ENCODE data around the gene BCL2L12. TPM values are rescaled to one million over a fixed set of nuclear protein-coding genes. Genes with fewer than 3 reads are reported as not detected.

BCL2L12 gene
- total and polyA plus RNA-seq, 2 of the 13 experiments (the other 11 are each of a cell fraction or from before 2014, with no cell fraction given), result 26.8 to 40.8 TPM

GRCh38 chr19:49677901-49678674 lies 12.4 kb downstream of the BCL2L12 start (continued):
- TF ChIP-seq ZNF605 (CRISPR knock-in tag; IDR thresholded peaks at IDR 0.05) (0 out of 2 replicates have a peak, but pooled peaks have one; percentile 13), GFI1 (CRISPR knock-in tag; IDR thresholded peaks at IDR 0.05; ENCODE audit: borderline replicate concordance) (0 out of 2 replicates have a peak, but pooled peaks have one; percentile 20), NR2F6 (IDR thresholded peaks at IDR 0.05) (peak; percentile 90), NR2F6 (CRISPR knock-in tag; IDR thresholded peaks at IDR 0.05) (peak; percentile 68), CBFB (CRISPR knock-in tag; IDR thresholded peaks at IDR 0.05) (no peak), TSC22D2 (CRISPR knock-in tag; IDR thresholded peaks at IDR 0.05; ENCODE audit: borderline replicate concordance) (no peak), ZNF792 (CRISPR knock-in tag; IDR thresholded peaks at IDR 0.05) (no peak), ZNF615 (CRISPR knock-in tag; IDR thresholded peaks at IDR 0.05; ENCODE audit: borderline replicate concordance) (no peak), TBX2 (CRISPR knock-in tag; IDR thresholded peaks at IDR 0.05; ENCODE audit: borderline replicate concordance) (no peak), ZNF251 (CRISPR knock-in tag; IDR thresholded peaks at IDR 0.05) (no peak), ZNF546 (CRISPR knock-in tag; conservative IDR thresholded peaks at IDR 0.05) (no peak), SNAPC2 (CRISPR knock-in tag; IDR thresholded peaks at IDR 0.05) (no peak), PAX8 (CRISPR knock-in tag; IDR thresholded peaks at IDR 0.05; ENCODE audit: borderline replicate concordance) (no peak), NR2C2 (CRISPR knock-in tag; IDR thresholded peaks at IDR 0.05; ENCODE audit: borderline replicate concordance) (no peak), ZC3H4 (CRISPR knock-in tag; IDR thresholded peaks at IDR 0.05; ENCODE audit: borderline replicate concordance) (no peak), ZMYM3 (CRISPR knock-in tag; IDR thresholded peaks at IDR 0.05) (no peak), ZFP41 (CRISPR knock-in tag; IDR thresholded peaks at IDR 0.05; ENCODE audit: borderline replicate concordance) (no peak), ZNF737 (CRISPR knock-in tag; IDR thresholded peaks at IDR 0.05; ENCODE audit: borderline replicate concordance) (no peak), DRAP1 (CRISPR knock-in tag; IDR thresholded peaks at IDR 0.05) (no peak)
- TF ChIP-seq, protein P1, sequence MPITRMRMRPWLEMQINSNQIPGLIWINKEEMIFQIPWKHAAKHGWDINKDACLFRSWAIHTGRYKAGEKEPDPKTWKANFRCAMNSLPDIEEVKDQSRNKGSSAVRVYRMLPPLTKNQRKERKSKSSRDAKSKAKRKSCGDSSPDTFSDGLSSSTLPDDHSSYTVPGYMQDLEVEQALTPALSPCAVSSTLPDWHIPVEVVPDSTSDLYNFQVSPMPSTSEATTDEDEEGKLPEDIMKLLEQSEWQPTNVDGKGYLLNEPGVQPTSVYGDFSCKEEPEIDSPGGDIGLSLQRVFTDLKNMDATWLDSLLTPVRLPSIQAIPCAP (CRISPR knock-in tag; IDR thresholded peaks at IDR 0.05; ENCODE audit: low read depth), result no peak
- TF ChIP-seq, protein P2, sequence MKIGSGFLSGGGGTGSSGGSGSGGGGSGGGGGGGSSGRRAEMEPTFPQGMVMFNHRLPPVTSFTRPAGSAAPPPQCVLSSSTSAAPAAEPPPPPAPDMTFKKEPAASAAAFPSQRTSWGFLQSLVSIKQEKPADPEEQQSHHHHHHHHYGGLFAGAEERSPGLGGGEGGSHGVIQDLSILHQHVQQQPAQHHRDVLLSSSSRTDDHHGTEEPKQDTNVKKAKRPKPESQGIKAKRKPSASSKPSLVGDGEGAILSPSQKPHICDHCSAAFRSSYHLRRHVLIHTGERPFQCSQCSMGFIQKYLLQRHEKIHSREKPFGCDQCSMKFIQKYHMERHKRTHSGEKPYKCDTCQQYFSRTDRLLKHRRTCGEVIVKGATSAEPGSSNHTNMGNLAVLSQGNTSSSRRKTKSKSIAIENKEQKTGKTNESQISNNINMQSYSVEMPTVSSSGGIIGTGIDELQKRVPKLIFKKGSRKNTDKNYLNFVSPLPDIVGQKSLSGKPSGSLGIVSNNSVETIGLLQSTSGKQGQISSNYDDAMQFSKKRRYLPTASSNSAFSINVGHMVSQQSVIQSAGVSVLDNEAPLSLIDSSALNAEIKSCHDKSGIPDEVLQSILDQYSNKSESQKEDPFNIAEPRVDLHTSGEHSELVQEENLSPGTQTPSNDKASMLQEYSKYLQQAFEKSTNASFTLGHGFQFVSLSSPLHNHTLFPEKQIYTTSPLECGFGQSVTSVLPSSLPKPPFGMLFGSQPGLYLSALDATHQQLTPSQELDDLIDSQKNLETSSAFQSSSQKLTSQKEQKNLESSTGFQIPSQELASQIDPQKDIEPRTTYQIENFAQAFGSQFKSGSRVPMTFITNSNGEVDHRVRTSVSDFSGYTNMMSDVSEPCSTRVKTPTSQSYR (CRISPR knock-in tag; IDR thresholded peaks at IDR 0.05; ENCODE audit: borderline replicate concordance), result peak; percentile 79
- TF ChIP-seq, protein P3, sequence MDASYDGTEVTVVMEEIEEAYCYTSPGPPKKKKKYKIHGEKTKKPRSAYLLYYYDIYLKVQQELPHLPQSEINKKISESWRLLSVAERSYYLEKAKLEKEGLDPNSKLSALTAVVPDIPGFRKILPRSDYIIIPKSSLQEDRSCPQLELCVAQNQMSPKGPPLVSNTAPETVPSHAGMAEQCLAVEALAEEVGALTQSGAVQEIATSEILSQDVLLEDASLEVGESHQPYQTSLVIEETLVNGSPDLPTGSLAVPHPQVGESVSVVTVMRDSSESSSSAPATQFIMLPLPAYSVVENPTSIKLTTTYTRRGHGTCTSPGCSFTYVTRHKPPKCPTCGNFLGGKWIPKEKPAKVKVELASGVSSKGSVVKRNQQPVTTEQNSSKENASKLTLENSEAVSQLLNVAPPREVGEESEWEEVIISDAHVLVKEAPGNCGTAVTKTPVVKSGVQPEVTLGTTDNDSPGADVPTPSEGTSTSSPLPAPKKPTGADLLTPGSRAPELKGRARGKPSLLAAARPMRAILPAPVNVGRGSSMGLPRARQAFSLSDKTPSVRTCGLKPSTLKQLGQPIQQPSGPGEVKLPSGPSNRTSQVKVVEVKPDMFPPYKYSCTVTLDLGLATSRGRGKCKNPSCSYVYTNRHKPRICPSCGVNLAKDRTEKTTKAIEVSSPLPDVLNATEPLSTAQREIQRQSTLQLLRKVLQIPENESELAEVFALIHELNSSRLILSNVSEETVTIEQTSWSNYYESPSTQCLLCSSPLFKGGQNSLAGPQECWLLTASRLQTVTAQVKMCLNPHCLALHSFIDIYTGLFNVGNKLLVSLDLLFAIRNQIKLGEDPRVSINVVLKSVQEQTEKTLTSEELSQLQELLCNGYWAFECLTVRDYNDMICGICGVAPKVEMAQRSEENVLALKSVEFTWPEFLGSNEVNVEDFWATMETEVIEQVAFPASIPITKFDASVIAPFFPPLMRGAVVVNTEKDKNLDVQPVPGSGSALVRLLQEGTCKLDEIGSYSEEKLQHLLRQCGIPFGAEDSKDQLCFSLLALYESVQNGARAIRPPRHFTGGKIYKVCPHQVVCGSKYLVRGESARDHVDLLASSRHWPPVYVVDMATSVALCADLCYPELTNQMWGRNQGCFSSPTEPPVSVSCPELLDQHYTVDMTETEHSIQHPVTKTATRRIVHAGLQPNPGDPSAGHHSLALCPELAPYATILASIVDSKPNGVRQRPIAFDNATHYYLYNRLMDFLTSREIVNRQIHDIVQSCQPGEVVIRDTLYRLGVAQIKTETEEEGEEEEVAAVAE (CRISPR knock-in tag; IDR thresholded peaks at IDR 0.05; ENCODE audit: borderline replicate concordance), result no peak

Measured in HepG2 (cell line).